ENCODE data around the gene ZNF668. TPM values are rescaled to one million over a fixed set of nuclear protein-coding genes. Genes with fewer than 3 reads are reported as not detected.
A peak's percentile ranks its signal among the peaks of the same experiment; 100 is the strongest.

ZNF668 gene
- total and polyA plus RNA-seq, 2 of the 13 experiments (the other 11 are each of a cell fraction or from before 2014, with no cell fraction given) = 3.8 to 9.8 TPM

- TF ChIP-seq ZNF574 (CRISPR knock-in tag; IDR thresholded peaks at IDR 0.05) = peak; percentile 92
- TF ChIP-seq NRL (CRISPR knock-in tag; IDR thresholded peaks at IDR 0.05; ENCODE audit: borderline replicate concordance) = peak; percentile 83; the same call in 1 of the 2 replicates
- peak; percentile 82 for TF ChIP-seq ZSCAN20 (CRISPR knock-in tag; IDR thresholded peaks at IDR 0.05; ENCODE audit: borderline replicate concordance)
- 0 out of 2 replicates have a peak, but pooled peaks have one; percentile 35 for TF ChIP-seq JUND (CRISPR knock-in tag; IDR thresholded peaks at IDR 0.05)
- TF ChIP-seq MNT (IDR thresholded peaks at IDR 0.05) = no peak
- TF ChIP-seq KLF16 (CRISPR knock-in tag; IDR thresholded peaks at IDR 0.05) = peak in 1 of 2 experiments; percentile 72; a peak in 1 of 4 replicates
- TF ChIP-seq RAD21 (CRISPR knock-in tag; IDR thresholded peaks at IDR 0.05) = peak; percentile 46; the same call in 1 of the 2 replicates
- TF ChIP-seq ZSCAN31 (CRISPR knock-in tag; IDR thresholded peaks at IDR 0.05; ENCODE audit: low read depth) = peak; percentile 80
- 0 out of 2 replicates have a peak, but pooled peaks have one; percentile 23 for TF ChIP-seq ATF6 (CRISPR knock-in tag; conservative IDR thresholded peaks at IDR 0.05)
- no peak for TF ChIP-seq STAT5B (CRISPR knock-in tag; IDR thresholded peaks at IDR 0.05)
- TF ChIP-seq ATF7-NPFF (CRISPR knock-in tag; IDR thresholded peaks at IDR 0.05; ENCODE audit: low read depth) = no peak; the same call in 1 of the 2 replicates
- peak; percentile 89; the same call in 1 of the 2 replicates for TF ChIP-seq ZNF235 (CRISPR knock-in tag; IDR thresholded peaks at IDR 0.05; ENCODE audit: borderline replicate concordance)
- peak; percentile 83; the same call in 1 of the 2 replicates for TF ChIP-seq ZGPAT (CRISPR knock-in tag; IDR thresholded peaks at IDR 0.05)
- TF ChIP-seq SOX6 (IDR thresholded peaks at IDR 0.05) = no peak
- TF ChIP-seq SOX6 (CRISPR knock-in tag; IDR thresholded peaks at IDR 0.05) = no peak; the same call in 1 of the 2 replicates
- 0 out of 2 replicates have a peak, but pooled peaks have one; percentile 25 for TF ChIP-seq ZNF530 (CRISPR knock-in tag; IDR thresholded peaks at IDR 0.05; ENCODE audit: low read depth)
- 0 out of 2 replicates have a peak, but pooled peaks have one; percentile 68 for TF ChIP-seq ZBTB44 (CRISPR knock-in tag; IDR thresholded peaks at IDR 0.05)
Observed at GRCh38 chr16:31108035-31108793, 34.2 kb upstream of the ZNF668 start, which contains the start of gene BCKDK (continued).

All from HepG2 (cell line).